ENCODE measurements around the gene ANKRD13D.

ANKRD13D gene

DNA sequence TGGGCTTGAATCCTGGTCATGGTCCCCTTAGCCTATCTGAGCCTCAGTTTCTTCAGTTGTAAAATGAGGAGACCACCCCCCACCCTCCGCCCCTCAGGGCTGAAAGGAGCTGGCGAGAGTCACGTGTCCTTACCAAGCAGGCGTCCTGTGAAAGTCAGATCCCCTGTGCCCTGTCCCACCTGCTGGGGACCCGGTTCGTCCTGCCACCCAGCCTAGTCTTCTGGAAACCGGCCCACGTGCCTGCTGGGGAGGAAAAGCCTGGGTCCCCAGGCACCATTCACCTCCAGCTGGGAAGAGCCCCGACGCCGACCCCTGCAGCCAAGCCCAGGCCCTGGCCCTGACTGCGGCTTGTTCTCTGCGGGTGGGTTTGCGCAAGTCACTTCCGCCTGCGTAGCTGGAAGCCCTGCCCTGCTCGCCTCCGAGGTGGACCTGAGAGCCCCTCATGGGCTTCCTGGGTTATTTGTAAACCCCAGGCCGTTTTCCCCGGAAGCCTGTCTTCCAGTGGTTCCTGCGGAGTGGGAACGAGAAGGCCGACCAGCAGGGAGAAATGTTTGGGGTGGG lies 13.5 kb downstream of the ANKRD13D start:
- no peak for DNase-seq (ENCODE audit: low read depth in 2 of 2)

DNA sequence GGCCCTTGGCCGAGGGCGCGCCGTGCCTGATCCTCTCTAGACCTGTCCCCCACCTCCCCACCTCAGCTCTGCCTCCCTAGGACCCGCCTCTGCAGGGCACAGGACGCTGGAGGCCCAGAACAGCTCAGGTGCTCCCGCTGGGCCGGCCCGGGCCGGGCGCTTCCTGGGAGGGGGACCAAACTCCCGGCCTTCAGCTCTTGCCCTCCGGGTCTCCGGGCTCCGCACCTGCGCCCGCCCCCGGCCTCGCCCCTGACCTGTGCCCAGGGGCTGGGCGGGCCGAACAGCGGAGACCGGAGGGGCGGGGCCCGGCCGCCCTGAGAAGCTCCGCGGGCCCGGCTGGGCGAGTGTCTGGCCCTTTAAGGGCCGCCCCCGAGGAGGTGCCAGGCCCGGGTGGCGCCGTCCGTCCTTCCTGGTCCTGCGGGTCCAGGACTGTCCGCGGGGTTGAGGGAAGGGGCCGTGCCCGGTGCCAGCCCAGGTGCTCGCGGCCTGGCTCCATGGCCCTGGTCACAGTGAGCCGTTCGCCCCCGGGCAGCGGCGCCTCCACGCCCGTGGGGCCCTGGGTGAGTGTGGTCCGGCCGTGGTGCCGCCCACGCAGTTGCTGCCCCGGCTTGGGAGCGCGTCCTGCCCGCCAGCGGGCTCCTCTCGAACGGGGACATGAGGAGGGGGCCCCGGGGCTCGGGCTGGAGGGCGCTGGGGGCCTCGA lies 14.2 kb downstream of the ANKRD13D start, which contains the start of gene SSH3:
TSS of gene SSH3 (plus strand) at position 399 of the 703 bp plus-strand sequence. CDS start at position 495, 96 bp downstream.
- DNase-seq (ENCODE audit: low read depth in 2 of 2) = no peak

DNA sequence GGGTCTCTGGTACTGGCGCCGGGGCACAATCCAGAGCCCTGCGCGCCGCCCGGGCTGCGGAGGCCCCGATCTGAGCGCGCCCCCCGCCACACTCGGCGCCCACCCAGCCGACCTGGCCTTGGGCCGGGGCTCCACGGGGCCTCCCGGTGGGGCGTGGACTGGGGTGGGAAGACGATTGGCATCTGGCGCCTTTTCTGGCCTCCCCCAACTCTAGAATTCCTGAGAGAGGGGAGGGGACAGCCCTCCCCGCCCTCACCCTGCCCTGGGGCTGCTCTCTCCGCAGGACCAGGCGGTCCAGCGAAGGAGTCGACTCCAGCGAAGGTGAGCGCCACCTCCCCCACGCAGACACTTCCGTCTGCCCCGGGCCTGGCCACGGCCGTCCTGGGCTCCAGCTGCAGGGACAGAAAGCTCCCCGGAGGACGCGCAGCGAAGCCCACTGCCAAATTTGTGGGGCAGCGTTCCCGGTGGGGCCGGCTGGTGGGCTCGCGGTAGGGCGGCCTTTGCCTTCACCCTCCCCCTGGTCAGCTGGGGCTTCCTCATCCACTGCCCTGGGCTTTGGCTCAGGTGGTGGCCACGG lies 14.8 kb downstream of the ANKRD13D start:
- DNase-seq (ENCODE audit: low read depth in 2 of 2) = no peak

GRCh38 chr11:67304511-67305113 lies 15.5 kb downstream of the ANKRD13D start:
- no peak for DNase-seq (ENCODE audit: low read depth in 2 of 2)

- DNase-seq (ENCODE audit: low read depth in 2 of 2) = no peak
Observed at GRCh38 chr11:67306769-67307544, 17.9 kb downstream of the ANKRD13D start.

DNA sequence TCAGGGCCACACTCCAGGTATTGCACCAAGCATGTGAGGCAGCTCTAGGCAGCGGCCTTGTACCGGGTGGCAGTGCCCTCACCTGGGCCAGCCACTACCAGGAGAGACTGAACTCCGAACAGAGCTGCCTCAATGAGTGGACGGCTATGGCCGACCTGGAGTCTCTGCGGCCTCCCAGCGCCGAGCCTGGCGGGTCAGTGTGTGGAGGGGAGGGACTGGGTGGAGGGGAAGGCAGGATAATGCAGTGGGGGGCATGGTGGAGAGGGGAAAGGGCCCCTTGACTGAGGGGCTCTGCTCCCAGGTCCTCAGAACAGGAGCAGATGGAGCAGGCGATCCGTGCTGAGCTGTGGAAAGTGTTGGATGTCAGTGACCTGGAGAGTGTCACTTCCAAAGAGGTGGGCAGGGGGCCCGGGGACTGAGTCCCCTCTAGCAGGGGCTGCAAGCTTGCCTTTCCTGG lies 18.5 kb downstream of the ANKRD13D start:
- no peak for DNase-seq (ENCODE audit: low read depth in 2 of 2)

- DNase-seq (ENCODE audit: low read depth in 2 of 2) = no peak
Observed at GRCh38 chr11:67308031-67308866, 19.1 kb downstream of the ANKRD13D start.

GRCh38 chr11:67309166-67309565 lies 20.1 kb downstream of the ANKRD13D start:
- DNase-seq (ENCODE audit: low read depth in 2 of 2) = no peak

DNA sequence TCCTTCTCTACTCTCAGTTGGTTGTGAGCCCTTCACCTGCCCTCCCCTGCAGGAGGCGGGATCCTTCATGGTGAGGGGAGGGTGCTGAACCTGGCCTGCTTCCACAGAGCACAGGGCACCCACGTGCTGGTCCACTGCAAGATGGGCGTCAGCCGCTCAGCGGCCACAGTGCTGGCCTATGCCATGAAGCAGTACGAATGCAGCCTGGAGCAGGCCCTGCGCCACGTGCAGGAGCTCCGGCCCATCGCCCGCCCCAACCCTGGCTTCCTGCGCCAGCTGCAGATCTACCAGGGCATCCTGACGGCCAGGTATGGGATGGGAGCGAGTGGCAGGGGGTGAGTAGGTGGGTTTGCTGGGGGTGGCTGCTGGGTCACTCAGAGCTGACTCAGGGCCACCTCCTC lies 20.6 kb downstream of the ANKRD13D start:
- no peak for DNase-seq (ENCODE audit: low read depth in 2 of 2)

DNA sequence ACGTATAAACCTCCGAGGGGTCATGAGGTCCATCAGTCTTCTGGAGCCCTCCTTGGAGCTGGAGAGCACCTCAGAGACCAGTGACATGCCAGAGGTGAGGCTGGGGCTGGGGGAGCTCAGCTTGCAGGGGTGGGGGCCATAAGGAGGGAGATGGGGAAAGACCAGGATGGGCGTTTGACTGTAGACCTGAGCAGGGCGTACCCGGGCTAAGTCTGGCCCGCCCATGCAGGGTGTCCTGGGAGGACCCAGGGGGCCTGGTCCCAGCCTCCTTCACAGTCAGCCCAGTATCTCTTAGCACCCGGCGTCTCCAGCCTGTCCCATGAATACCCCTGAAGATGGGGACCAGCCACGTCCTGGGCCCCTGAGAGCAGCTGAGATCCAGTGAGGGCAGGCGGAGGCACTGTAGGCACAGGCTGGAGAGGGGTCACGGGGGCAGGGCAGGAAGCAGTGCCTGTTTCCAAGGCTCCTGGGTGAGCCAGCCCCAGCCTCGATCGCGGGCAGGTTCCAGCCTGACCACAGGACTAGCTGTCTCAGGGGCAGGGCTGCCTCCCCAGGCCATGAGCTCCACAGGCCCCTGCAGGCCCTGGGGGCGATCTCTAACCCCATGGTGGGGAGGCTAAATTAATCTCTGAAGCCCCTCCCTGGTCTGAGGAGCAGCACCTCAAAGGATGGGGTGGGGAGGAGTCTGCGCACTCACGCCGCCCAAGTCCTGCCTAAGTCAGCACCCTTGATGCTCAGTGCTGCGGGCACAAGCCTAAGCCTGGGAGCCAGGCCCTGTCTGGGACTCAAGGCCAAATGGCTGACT lies 21.3 kb downstream of the ANKRD13D start:
- no peak for DNase-seq (ENCODE audit: low read depth in 2 of 2)

GRCh38 chr11:67311051-67311555 lies 22.0 kb downstream of the ANKRD13D start:
- DNase-seq (ENCODE audit: low read depth in 2 of 2) = no peak

DNA sequence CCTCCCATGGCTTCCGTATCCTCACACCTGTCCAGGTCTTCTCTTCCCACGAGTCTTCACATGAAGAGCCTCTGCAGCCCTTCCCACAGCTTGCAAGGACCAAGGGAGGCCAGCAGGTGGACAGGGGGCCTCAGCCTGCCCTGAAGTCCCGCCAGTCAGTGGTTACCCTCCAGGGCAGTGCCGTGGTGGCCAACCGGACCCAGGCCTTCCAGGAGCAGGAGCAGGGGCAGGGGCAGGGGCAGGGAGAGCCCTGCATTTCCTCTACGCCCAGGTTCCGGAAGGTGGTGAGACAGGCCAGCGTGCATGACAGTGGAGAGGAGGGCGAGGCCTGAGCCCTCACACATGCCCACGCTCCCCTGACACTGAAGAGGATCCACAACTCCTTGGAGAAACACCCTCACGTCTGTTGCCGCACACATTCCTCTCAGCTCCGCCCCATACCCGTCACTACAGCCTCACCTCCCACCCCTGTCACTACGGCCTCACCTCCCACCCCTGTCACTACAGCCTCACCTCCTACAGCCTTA lies 22.5 kb downstream of the ANKRD13D start:
- no peak for DNase-seq (ENCODE audit: low read depth in 2 of 2)

DNA sequence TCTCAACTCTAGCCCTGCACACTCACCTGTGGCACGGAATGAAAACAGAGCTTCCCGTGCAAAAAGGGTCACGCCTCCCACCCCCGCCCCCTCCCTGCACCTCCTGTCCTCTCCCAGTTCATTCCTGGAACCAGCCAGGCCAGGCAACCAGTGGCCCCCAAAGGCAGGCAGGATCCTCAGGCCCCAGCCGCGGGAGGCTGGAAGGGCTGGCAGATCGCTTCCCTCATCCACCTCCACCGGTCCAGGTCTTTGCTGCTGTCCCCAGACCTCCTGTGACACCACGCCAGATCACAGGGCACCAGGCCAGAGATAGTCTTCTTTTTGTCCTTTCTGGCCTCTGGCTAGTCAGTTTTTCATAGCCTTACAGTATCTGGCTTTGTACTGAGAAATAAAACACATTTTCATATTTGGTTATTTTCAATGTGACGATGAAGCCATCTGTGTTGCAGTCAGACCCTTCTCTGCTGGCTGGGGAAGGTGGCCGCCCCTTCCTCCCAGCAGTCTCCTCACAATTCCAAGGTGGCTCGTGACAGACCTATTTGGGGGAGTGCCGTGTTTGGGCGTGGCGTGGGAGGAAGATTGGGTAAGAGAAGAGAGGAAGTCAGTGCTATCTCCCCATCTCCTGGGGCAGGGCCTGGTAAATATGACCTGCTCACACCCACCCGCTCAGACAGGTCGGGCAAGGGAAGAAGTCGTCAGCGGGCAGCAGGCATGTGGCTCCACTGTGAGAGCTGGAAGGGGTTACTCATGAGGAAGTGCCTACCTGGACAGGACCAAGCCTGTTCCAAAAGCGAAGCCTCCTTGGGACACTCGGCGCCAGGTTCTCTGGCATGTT lies 23.3 kb downstream of the ANKRD13D start:
- DNase-seq (ENCODE audit: low read depth in 2 of 2) = no peak

DNA sequence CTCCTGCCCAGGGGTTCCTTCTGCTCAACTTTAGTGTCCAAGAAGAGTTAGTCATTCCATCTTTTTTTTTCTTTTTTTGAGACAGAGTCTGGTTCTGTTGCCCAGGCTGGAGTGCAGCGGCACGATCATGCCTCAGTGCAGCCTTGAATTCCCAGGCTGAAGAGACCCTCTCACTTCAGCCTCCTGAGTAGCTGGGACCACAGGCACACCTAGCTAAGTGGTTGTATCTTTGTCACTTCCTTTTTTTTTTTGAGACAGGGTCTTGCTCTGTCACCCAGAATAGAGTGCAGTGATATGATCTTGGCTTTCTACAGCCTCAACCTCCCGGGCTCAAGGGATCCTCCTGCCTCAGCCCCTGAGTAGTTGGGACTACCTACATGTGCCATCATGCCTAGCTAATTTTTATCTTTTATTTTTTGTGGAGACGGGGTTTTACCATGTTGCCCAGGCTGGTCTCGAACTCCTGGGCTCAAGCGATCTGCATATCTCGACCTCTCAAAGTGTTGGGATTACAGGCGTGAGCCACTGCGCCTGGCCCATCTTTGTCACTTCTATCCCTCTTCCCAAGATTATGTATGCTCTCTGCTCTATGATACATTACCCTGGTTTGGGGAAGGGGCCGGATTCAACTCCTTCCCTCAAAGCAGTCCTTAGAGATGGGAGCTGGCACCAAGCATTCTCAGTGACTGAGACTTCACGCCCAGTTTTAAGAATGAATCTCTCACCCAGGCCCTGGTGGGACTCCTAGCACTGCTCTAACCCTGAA lies 24.2 kb downstream of the ANKRD13D start:
- no peak for DNase-seq (ENCODE audit: low read depth in 2 of 2)

DNA sequence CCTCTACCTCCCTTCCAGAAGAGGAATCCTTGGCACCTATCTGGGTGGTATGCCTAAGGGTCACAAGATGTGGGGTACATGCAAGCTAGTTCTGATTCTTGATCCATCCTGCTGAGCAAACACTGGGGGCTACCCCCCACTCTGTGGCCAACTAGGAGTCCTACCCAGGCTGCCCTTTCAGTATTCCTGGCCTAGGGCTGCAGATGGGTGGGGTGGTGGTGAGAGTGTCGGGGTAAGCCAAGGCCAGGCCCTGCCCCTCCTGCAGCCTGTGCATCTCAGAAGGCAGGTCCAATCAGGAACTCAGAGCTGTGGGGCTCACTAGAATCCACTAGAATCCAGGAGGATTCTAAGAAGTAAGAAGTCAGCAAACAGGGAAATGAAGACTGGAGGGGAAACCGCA lies 25.1 kb downstream of the ANKRD13D start:
- DNase-seq (ENCODE audit: low read depth in 2 of 2) = no peak

- no peak for DNase-seq (ENCODE audit: low read depth in 2 of 2)
Observed at GRCh38 chr11:67315325-67315909, 26.3 kb downstream of the ANKRD13D start.

DNA sequence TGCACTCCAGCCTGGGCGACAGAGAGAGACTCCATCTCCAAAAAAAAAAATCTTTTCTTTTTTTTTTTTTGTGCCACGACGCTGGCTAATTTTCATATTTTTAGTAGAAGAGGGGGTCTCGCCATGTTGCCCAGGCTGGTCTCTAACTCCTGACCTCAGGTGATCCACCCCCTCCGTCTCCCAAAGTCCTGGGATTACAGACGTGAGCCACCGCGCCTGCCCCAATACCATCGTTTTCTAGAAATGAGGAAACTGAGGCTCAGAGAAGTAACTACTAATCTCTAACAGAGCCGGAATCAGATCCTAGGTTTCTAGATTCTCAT lies 27.7 kb downstream of the ANKRD13D start:
- no peak for DNase-seq (ENCODE audit: low read depth in 2 of 2)
